Coronary artery (tissue), 2 donors: Measurements from ENCODE around the gene LGR6.

Source experiments
- DNase-seq: peaks from one replicate; pipeline ENCODE4 v3.0.0-alpha.2; 2017; ENCODE audit warnings: low spot score
- H3K27ac ChIP-seq, 2 donors: fragments of 200-600 bp; sonication (generic); one replicate each; pipeline ENCODE4 v1.5.1; 2016 to 2019
- H3K4me3 ChIP-seq: fragments of 200-600 bp; sonication (generic); 2 replicates; pipeline ENCODE4 v1.5.1; 2016; ENCODE audit warnings: mild to moderate bottlenecking, moderate library complexity
- CTCF ChIP-seq: fragments of 200-600 bp; sonication (generic); IDR thresholded peaks from one replicate; pipeline ENCODE4 v1.5.1; 2019; ENCODE audit warnings: antibody characterized with exemption

LGR6 gene

GRCh38 chr1:202210969-202211368 is 17.4 kb downstream of the LGR6 start:
- Histone ChIP-seq H3K27ac (peak overlapping the region in 1 of 2 donors; percentile 47), H3K4me3 (no peak overlapping the region)
- DNase-seq, result no peak
- TF ChIP-seq CTCF, result no peak

GRCh38 chr1:202212787-202213186 is 19.2 kb downstream of the LGR6 start:
- Histone ChIP-seq H3K4me3 (no peak overlapping the region), H3K27ac (peak overlapping the region; percentile 65 to 93)
- TF ChIP-seq CTCF, result no peak
- DNase-seq, result no peak

GRCh38 chr1:202213361-202214088 is 19.9 kb downstream of the LGR6 start:
- Histone ChIP-seq H3K27ac (peak overlapping the region; percentile 65 to 93), H3K4me3 (peak overlapping the region; percentile 73)
- DNase-seq, result no peak
- peak; percentile 15 for TF ChIP-seq CTCF

- peak overlapping the region; percentile 65 to 93 for H3K27ac ChIP-seq
- no peak for TF ChIP-seq CTCF
- peak overlapping the region; percentile 73 for H3K4me3 ChIP-seq
- no peak for DNase-seq
Observed at GRCh38 chr1:202214089-202214843, 20.7 kb downstream of the LGR6 start.

- TF ChIP-seq CTCF, result no peak
Observed at GRCh38 chr1:202215472-202216130, 22.0 kb downstream of the LGR6 start.

GRCh38 chr1:202216691-202217090 is 23.1 kb downstream of the LGR6 start:
- peak; percentile 87 for DNase-seq
- peak overlapping the region; percentile 92 to 93 for H3K27ac ChIP-seq
- H3K4me3 ChIP-seq, result peak overlapping the region; percentile 45
- TF ChIP-seq CTCF, result no peak

More at GRCh38 chr1:202215472-202216130, 22.0 kb downstream of the LGR6 start:
- Histone ChIP-seq H3K4me3 (peak overlapping the region; percentile 73), H3K27ac (peak overlapping the region; percentile 92 to 93)
- no peak for DNase-seq
